HG03135 (cell line): ENCODE data around the gene ZCCHC24.
"Not testable (repeated sequence)": the region's sequence is repeated elsewhere in the genome, so short reads cannot be mapped to it uniquely, and the experiment has no call there.

Experiments used
- ATAC-seq: cut with Tn5 transposase; IDR thresholded peaks from one replicate; pipeline ENCODE4 v1.9.1; 2021; ENCODE audit warnings: mild to moderate bottlenecking, moderate library complexity; ENCODE audit not compliant: unreplicated experiment

ZCCHC24 gene

DNA sequence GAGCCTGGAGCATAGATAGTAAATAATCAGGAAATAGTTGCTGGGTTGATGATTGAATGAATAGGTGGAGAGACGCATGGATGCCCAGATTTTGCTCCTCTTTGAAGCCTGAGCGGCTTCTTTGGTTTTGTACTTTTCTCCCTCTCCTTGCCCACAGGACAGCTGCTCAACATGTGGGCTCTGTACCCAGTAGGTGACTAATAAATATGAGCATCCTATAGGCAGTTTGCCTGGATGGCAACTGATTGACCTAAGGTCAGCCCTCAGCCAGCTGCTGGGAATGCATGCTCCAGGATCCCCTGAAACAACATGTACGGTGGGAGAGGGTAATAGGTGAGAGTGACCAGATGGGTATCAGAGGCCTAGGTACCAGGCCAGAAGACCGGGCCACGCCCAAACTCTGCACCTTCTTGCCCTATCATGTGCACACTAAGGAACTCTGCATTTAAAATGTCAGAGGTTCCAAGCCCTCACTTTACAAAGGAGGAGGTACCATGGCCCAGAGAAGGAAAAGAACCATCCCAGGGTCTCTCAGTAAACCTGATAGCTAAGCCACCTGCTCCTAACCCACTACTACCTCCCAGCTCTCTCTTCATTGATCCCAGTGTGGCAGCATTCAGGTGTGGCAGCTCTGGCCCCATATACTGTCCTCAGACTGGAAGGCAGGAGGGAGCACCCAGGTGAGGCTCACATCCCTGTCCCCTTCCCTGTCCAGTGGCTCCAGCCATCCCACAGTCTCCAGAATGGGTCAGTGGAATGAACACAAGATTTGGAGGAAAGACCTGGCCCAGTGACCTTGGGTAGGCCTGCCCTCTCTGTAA lies 2.7 kb upstream of the ZCCHC24 start:
- no peak for ATAC-seq

DNA sequence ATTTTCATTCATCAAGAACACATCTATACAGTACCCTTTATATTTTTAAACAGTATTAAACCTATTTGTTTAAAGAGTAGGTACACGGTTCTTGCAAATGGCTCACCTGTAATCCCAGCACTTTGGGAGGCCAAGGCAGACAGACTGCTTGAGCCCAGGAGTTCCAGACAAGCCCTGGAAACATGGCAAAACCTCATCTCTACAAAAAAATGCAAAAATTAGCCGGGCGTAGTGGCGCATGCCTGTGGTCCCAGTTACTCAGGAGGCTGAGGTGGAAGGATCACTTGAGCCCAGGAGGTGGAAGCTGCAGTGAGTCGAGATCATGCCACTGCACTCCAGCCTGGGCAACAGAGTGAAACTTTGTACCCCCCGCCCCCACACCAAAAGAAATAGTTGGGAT lies 1.8 kb upstream of the ZCCHC24 start:
- not testable (repeated sequence) for ATAC-seq

DNA sequence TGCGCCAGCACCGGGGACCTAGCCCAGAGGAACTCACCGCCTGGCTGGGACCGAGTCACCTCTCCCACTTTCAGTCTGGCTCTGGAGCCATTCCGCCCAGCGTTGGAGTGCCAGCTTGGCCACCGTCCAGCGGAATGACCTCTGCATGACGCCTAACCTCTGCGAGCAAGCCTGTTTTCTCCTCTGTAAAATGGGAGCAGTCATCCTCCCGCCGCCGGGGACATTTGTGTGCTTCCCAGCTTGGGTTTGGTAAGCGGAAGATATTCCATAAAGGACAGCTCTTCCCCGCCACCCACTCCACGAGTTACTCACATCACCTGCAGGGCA lies 1.3 kb upstream of the ZCCHC24 start:
- no peak for ATAC-seq

DNA sequence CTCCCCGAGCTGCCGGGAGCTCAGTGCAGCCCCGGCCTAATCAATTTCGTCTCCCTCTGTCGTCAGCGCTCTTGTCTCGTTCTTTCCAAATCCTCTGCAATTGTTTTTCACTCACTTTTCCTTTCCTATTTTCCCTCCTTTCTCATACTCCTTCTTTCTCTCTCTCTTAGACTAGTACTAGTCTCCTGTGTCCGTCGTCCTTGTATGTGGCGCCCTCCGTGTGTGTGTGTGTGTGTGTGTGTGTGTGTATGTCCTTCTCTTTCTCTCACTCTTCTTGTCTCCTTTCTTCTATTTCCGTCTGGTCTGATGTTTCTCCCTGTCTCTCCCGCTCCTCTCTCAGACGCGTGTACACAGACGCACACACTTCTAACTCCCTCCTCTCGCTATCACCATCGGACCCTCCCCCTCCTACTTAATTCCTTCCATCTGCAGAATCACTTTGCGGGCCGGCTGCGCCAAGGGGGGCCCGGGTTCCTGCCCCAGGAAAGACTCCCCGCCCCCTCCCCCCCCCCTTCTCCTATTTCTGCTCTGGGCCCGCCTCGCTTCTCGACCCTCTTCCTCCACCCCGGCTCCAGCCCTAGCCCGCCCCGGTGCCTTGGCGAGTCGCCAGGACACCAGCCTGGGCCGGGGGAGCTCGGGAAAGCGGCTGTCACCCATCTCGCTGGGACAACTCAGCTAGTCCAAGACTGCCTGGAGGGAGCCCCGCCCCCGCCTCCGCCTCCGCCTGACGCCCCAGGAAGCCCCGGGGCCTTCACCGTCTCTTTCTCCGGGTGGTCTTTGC lies 743 bp upstream of the ZCCHC24 start:
- ATAC-seq: no peak

DNA sequence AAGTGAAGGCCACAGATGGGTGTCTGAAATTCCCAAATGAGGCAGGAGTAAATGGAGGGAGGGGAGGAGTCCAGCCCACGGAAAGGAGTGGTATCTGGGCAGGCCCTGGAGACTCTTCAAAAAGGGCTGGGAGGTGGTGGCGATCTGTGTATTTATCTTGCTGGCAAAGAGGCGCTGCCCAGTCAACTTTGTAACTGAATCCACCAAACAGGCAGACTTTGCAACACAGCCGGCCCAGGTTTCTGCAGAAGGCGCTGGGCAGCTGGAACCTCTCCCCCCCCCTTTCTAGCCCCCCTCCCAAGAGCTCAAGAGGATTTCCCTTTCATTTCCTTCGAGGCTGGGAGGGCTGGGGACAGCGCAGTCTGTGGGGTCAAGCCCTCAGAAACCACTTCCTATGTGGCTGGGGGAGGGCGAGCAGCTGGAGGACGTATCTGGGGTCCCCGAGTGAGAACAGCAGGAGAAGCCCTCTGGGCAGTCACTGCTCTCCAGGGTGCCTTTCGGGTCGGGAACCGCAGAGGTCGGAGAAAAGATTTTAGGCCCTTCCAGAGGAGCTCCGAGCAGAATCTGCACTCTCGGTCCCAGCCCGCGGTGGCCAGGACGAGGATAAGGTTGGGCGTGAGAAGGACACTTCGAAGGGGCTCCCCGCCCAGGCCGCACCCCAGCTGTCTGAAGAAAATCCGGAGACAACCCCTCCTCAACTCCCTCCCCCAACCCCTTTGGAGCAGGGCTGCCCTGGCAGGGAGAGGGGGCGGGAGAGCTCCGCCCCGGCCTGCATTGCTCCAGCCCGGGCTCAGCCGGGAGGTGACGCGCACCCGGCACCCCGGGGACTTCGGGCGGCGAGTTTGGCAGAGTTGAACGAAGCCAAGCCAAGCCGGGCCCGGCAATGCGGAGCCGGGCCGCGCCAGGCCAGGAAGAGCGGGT lies 965 bp downstream of the ZCCHC24 start:
- ATAC-seq: peak; percentile 23

DNA sequence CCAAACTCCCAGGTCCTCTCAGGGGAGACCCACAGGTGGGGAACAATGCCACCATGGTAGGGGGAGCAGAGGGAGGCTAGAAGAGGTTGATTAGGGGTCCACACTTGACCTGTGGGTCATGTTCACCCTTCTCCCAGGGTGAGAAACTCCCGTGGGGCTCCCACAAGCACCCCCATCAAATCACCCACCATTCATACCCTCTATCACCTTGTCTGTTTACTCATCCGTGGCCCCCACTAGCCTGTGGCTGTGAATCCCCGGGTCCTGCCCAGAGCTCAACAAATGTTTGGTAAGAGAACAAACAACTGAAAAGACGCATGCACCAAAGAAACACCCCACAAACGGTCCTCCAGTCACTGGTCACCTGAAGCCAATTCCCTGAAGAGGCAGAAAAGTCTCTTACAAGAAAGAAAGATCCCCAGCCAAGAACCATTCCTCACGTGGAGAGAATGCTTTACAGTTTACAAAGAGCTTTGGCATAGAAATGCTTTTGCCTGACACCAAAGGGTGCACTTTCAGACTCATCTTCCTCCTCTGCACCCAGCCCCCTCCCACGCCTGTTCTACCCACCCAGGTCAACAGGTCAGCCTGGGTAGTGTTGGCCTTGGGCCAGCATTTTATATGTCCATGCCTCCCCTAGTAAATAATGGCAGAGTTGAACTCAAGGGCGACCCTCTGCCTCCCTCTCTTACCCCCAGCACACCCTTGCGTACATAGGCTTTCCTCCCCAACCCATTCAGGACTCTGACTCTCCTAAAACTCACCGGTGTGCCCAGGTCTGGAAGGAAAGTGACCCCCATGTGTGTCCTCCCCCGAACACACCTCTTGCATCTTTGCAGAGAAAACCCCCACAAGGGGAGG lies 1.9 kb downstream of the ZCCHC24 start:
- ATAC-seq: no peak

DNA sequence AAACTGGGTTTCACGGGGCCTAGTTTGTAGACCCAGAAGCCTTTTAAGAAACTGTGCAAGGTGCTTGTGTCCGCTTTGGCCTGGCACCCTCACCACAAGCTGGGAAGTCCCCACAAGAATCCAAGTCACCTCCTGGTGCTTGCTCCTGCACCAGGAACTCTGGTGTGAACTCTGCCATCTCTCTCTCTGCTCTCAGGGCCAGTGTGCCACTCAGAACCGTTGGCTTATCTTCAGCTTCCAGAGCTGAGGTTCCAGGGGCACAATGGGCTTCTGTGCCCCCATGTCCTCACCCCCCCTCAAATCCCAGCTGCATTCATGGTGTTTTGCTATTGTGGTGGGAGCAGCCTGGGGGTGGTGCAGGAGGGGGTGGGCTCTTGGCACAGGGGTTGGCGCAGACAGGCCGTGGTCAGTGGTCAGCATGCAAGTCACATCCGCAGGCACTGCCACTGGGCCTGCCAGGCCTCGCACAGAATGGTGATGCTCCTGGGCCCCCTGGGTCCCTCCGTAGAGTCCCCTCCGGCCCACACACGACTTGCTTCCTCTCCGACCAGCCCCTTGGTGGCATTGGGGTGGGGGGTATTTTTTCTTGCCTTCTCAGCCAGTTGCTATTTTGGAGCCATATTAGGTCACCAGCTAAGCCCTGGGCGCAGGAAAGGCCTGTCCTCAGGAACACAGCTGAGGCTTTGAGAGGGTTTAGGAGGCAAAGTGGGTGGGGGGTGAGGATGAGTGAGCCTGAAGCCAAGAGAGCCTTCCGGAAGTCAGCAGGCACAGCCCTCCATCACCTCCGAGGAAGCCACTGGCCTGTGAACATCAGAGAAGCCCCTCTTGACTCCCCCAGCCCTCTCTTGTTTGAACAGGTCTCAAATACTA lies 3.0 kb downstream of the ZCCHC24 start:
- ATAC-seq: no peak

DNA sequence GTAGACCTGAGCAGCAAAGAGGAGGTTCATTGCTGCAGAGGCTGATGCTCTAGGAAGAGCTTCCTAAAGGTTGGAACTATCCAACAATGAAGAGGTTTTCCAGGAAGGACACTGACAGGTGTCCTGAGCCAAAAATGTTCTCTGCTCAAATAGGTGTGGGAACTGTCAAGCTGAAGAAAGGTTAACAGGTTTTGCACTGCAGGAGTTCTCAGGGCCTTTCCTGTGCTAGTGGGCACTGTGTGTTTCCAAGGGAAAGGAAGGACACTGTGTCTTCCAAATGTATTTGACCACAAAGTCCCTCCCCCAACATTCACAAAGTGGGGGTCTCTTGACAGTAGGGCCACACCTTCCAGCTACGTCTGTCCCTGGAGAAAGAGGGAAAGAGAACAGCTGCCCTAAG lies 4.0 kb downstream of the ZCCHC24 start:
- no peak for ATAC-seq

DNA sequence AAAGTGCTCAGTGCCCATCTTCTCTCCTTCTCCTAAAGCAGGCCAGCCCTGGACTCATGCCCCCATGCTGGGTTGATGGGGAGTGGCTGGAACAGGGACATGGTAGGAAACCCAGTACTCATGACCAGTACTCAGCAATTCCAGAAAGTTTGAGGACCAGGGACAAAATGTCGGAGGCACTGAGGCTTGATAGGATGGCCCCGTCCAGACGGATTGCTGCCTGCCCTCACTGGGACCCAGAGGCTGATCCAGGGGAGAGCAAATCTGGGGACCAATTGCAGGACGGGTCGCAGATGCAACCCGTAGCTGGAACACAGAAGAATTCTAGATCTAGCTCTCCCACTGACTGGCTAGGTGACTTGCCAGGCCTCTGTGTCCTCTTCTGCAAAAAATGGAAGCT lies 5.1 kb downstream of the ZCCHC24 start:
- ATAC-seq: no peak

DNA sequence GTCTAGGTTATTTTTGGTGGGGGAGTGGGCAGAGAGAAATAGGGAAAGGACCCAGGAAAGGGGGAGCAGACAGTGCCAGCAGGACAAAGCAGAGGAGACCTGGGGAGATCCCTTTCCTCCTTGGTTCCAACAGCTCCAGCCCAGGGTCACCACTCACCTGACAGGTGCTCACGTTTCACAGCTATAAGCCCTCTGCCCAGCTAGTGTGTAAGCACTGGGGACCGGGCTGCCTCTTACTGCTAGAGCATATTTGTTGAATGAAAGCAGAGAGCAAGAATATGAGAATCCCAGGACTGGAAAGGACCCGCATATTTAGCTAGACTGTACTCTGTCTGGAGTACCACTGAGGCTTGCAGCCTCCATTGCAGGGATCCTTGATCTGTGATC lies 6.7 kb downstream of the ZCCHC24 start:
- no peak for ATAC-seq

DNA sequence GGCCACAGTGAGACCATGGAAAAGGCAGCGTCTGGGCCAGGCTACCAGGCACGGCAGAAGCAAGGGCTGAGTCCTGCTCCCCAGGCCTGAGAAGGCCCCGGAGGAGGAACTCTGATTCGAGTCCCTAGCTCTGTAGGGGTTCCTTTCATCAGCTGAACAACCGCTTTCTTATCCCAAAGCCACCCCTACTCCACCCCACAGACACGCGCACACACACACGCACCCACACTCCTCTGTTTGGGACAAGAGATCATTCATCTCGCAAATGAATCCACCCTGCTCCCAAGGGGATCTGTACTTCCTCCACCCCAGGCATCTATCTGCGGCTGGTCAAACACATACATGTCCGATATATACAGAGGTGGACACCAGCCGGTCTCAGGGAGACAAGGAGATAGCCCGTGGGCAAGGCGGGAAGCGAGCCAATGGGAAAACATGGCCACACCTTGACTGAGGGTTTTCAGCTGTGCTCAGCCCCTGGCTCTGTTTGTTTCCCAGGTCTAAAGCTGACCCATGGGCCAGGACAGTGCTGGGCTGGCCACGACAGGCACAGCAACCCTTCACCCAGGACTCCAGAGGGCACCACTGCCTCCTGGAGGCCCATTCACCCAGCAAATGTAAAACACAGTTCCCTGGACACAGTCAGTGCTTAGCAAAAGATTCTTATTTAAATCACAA lies 7.3 kb downstream of the ZCCHC24 start:
- no peak for ATAC-seq

DNA sequence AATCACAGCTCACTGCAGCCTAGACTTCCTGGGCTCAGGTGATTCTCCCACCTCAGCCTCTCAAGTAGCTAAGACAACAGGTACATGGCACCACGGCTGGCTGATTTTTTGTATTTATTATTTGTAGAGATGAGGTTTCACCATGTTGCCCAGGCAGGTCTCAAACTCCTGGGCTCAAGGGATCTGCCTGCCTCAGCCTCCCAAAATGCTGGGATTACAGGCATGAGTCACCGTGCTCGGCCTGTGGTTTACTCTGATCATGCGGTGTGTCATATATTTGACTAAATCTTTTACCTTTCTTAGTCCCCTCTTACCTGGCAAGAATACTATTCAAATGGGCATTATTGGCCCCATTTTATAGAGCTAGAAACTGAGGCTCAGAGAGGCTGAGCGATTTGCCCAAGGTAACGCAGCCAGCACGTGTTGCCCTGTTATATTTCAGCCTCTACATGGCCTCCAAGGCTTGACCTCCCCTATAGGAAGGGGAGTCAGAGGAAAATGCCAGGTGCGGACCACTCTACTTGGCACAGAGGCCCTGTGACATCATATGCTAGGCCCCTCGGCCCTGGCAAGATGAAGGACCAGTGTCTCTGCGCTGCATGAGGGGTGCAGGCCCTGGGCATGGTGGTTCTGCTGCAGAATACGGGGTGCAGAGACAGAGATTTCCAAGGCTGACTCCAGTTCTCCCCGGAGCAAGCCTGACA lies 8.2 kb downstream of the ZCCHC24 start:
- ATAC-seq: no peak

DNA sequence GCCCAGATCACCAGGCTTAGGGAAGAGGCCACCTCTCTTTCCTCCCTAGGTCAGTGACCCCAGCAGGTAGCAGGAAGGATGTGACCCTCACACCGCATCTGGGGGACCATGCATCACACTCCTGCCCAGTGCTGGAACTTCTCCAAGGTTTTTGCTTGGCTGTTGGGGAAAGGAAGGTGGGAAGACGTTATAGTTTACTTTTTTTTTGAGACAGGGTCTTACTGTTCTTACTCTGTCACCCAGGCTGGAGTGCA lies 8.6 kb downstream of the ZCCHC24 start:
- no peak for ATAC-seq

DNA sequence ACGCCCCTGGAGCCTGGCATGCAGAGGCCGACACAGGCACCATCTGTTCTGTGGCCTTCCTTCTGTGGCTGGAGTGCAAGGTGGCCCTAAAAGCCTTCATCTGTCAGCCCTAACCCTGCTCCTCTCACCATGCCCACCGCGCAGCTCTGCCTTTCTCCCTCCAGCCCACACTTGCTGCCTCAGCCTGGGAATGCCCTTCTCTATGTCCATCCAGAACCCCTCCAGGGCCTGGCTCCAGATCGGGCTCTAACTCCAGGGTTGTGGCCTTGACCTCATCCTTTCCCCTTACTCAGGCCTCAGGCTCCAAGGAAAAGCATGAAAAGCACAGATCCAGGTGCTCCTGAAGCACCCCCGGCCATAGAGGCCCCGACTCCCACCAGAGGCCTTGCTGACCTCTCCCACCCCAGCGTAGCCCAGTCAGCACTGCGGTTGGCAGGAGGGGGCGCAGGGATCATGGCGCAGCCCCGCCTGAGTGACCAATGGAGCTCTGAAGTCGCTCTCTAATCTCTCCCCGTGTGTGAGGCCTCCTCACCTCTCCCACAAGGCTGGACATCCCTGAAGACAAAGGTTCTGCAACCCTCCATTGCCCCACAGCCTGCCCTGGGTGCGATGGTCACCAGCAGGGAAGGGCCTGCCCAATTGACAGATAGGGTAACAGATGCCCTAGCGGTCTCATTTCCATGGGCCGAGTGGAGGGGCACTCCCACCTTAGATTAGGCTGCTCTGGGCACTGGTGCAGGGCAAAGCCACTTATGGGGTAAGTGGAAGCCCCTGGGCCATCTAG lies 9.2 kb downstream of the ZCCHC24 start:
- ATAC-seq: no peak

DNA sequence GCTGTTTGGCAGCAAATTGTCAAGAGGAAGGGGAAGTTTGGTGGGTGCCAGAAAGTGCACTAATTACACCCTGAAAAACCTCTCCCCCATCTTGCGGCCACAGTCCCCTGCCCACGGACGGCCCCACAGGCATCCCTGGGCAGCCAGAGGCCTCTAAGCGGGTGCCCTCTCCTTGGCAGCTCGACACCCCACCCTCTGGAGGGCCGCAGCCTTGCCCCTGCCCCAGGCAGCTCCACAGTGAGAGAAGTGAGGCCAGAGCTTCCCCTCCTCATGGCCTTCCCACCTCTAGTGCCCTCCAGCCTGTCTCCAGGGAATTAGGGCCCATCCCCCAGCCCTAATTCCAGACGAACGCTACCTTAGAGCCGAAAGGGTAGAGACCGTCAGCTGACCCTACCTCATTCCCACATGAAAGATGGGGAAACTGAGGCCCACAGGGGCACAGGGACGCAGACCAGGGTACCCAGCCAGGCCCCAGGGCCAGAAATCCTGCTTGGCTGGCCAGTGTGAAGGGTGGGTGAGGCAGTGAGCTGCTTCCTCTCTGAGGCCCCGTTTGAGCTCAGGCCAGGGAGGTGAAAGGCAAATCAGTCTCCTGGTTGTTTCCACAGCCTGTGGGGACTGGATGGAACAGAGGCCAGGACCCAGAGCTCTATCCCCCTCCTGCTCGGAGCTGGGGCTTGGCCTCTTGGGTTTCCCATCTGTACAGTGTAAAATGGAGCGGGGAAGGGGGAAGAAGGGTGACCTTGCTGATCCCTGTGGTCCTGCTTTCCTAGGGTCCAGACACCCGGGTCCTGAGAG lies 10.0 kb downstream of the ZCCHC24 start:
- ATAC-seq: no peak

DNA sequence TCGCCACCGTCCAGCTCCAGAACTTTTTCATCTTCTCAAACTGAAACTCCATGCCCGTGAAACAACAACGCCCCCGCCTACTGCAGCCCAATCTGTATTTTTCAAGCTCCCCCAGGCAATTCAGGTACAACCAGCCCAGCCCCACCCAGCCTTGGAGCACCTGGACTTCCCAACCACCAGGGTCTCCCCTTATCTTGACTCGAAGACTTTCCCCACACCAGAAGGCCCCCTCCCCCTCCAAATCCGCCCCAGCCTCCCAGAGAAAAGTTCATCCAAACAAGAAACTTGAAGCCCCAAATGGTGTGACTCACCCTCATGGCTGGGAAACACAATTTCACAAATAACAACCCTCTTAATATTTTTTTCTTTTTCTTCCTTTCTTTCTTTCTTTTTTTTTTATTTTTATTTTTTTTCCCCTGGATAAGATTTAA lies 10.6 kb downstream of the ZCCHC24 start:
- ATAC-seq: no peak

DNA sequence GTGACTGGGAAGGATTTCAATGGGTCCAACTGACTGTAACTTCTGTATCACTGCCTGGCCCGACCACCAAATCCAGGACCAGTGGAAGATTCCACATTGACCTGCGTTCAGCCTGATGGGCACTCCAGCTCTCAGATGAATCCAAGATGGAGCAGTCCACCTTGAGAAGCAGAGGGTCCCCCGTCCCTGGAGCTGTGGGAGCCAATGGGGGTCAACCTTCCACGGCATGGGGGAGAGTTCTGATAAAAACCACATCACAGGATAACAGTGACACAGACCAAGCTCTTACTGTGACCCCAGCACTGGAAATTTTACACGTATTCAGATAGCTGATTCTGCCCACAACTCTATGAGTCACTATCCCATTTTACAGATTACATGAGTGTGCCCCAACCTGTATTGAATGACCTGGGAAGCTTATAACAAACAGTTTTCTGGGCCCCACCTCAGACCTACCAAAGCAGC lies 11.2 kb downstream of the ZCCHC24 start:
- ATAC-seq: no peak
